Neural cell (in vitro differentiated cells): Measurements from ENCODE around the gene ZDHHC21. TPM values are rescaled to one million over a fixed set of nuclear protein-coding genes. Genes with fewer than 3 reads are reported as not detected.
A peak's percentile ranks its signal among the peaks of the same experiment; 100 is the strongest.

Experiments
- H2AFZ ChIP-seq: fragments of 200-600, 300-800 bp; sonication (generic), shearing (Covaris generic); 2 replicates; pipeline ENCODE4 v1.6.0; 2014; ENCODE audit warnings: low read depth, mild to moderate bottlenecking, antibody characterized with exemption, low read length, moderate library complexity
- H3F3A ChIP-seq: fragments of 200-600 bp; shearing (Covaris generic); 2 replicates; pipeline ENCODE4 v1.6.1; 2016; ENCODE audit warnings: mild to moderate bottlenecking, moderate library complexity, mixed read lengths, antibody characterized with exemption, low read length; ENCODE audit not compliant: insufficient read depth, poor library complexity, severe bottlenecking
- H3K27ac ChIP-seq: fragments of 200-600, 300-800 bp; sonication (generic), shearing (Covaris generic); 2 replicates; pipeline ENCODE4 v1.5.1; 2014; ENCODE audit warnings: mild to moderate bottlenecking, low read length, moderate library complexity
- H3K27me3 ChIP-seq: fragments of 300-800, 200-600 bp; sonication (generic), shearing (Covaris generic); 2 replicates; pipeline ENCODE4 v1.6.0; 2014; ENCODE audit warnings: mild to moderate bottlenecking, low read depth, low read length, moderate library complexity; ENCODE audit not compliant: insufficient read depth
- H3K36me3 ChIP-seq: fragments of 300-800, 200-600 bp; sonication (generic), shearing (Covaris generic); 2 replicates; pipeline ENCODE4 v1.5.1; 2014; ENCODE audit warnings: mild to moderate bottlenecking, antibody characterized with exemption, low read length, moderate library complexity; ENCODE audit not compliant: insufficient read depth
- H3K4me2 ChIP-seq: fragments of 300-800, 200-600 bp; sonication (generic), shearing (Covaris generic); 2 replicates; pipeline ENCODE4 v1.6.0; 2014; ENCODE audit warnings: mild to moderate bottlenecking, low read length
- H3K4me3 ChIP-seq: fragments of 300-800, 200-600 bp; sonication (generic), shearing (Covaris generic); 2 replicates; pipeline ENCODE4 v1.5.1; 2014; ENCODE audit warnings: mild to moderate bottlenecking, low read length, moderate library complexity
- H3K79me2 ChIP-seq: fragments of 200-600 bp; shearing (Covaris generic); replicated peaks from 2 replicates; pipeline ENCODE4 v1.6.0; 2014; ENCODE audit warnings: mild to moderate bottlenecking, low read length, moderate library complexity; ENCODE audit not compliant: insufficient read depth
- H3K9ac ChIP-seq: fragments of 300-800, 200-600 bp; sonication (generic), shearing (Covaris generic); 2 replicates; pipeline ENCODE4 v1.6.1; 2016; ENCODE audit warnings: mild to moderate bottlenecking, low read length, mixed read lengths
- H3K9me2 ChIP-seq: fragments of 200-600 bp; shearing (Covaris generic); 2 replicates; pipeline ENCODE4 v1.6.1; 2016; ENCODE audit warnings: mild to moderate bottlenecking, low read length, mixed read lengths; ENCODE audit not compliant: insufficient read depth
- H3K9me3 ChIP-seq: fragments of 200-600, 300-800 bp; sonication (generic), shearing (Covaris generic); 2 replicates; pipeline ENCODE4 v1.6.1; 2016; ENCODE audit warnings: mild to moderate bottlenecking, mixed run types, low read length, moderate library complexity, mixed read lengths
- H4K20me1 ChIP-seq: fragments of 200-600 bp; shearing (Covaris generic); 2 replicates; pipeline ENCODE4 v1.6.1; 2016; ENCODE audit warnings: mild to moderate bottlenecking, mixed run types; ENCODE audit not compliant: insufficient read depth
- CTCF ChIP-seq: fragments of 450-650 bp; IDR thresholded peaks from 2 replicates; pipeline ENCODE4 v1.5.1; 2014; ENCODE audit warnings: antibody characterized with exemption, mild to moderate bottlenecking, moderate library complexity; ENCODE audit not compliant: poor library complexity, severe bottlenecking
- EP300 ChIP-seq: fragments of 450-650 bp; conservative IDR thresholded peaks from 2 replicates; pipeline ENCODE4 v1.6.1; 2014; ENCODE audit warnings: antibody characterized with exemption, mild to moderate bottlenecking, moderate library complexity; ENCODE audit not compliant: poor library complexity, severe bottlenecking
- EZH2 ChIP-seq: fragments of 200-600, 300-800 bp; shearing (Covaris generic), sonication (generic); IDR thresholded peaks from 2 replicates; pipeline ENCODE4 v1.6.1; 2014; ENCODE audit warnings: antibody characterized with exemption, low read length, borderline replicate concordance, mild to moderate bottlenecking; ENCODE audit not compliant: insufficient read depth, poor library complexity, severe bottlenecking
- MXI1 ChIP-seq: fragments of 450-650 bp; conservative IDR thresholded peaks from 2 replicates; pipeline ENCODE4 v1.6.1; 2014; ENCODE audit warnings: antibody characterized with exemption, mild to moderate bottlenecking; ENCODE audit not compliant: poor library complexity, severe bottlenecking
- POLR2AphosphoS5 ChIP-seq: IDR thresholded peaks from 2 replicates; pipeline ENCODE4 v1.6.1; 2012
- RAD21 ChIP-seq: fragments of 450-650 bp; conservative IDR thresholded peaks from 2 replicates; pipeline ENCODE4 v1.6.1; 2014; ENCODE audit warnings: antibody characterized with exemption, mild to moderate bottlenecking, moderate library complexity
- SMC3 ChIP-seq: fragments of 450-650 bp; conservative IDR thresholded peaks from 2 replicates; pipeline ENCODE4 v1.6.1; 2014; ENCODE audit warnings: antibody characterized with exemption, mild to moderate bottlenecking, moderate library complexity; ENCODE audit not compliant: poor library complexity
- TAF1 ChIP-seq: IDR thresholded peaks from 2 replicates; pipeline ENCODE4 v1.6.1; 2012; ENCODE audit warnings: low read depth
- polyA plus RNA-seq: library from polyadenylated mRNA; depleted of rRNA; stranded (reverse); fragments of >200 nt; gene quantifications from 2 replicates; pipeline ENCODE4 v1.2.3, GENCODE V29; 2014
- TF ChIP-seq, protein P1 (sequence below): IDR thresholded peaks from 2 replicates; pipeline ENCODE4 v1.6.1; 2012; ENCODE audit warnings: borderline replicate concordance

ZDHHC21 gene
- polyA plus RNA-seq, 1 donor from 2014 or later = 19.8 TPM

- Histone ChIP-seq H3K9me3 (peaks cover 3% of the 10 kb centered on the region), H4K20me1 (no peaks in the 10 kb centered on the region), H3F3A (no peaks in the 10 kb centered on the region), H3K4me3 (peak overlapping the region; percentile 14), H3K79me2 (no peaks in the 10 kb centered on the region), H3K9ac (no peak overlapping the region), H3K36me3 (no peaks in the 10 kb centered on the region), H2AFZ (no peak overlapping the region), H3K4me2 (no peak overlapping the region), H3K9me2 (no peaks in the 10 kb centered on the region), H3K27me3 (no peaks in the 10 kb centered on the region), H3K27ac (no peak overlapping the region)
- no peak for TF ChIP-seq MXI1
- TF ChIP-seq RAD21 = no peak
- peak; percentile 78 for TF ChIP-seq EP300
- TF ChIP-seq CTCF = no peak
- TF ChIP-seq TAF1 = no peak
- peak; percentile 46 for TF ChIP-seq POLR2AphosphoS5
- no peak for TF ChIP-seq EZH2
Observed at GRCh38 chr9:14627513-14627912, 65.7 kb downstream of the ZDHHC21 start.

DNA sequence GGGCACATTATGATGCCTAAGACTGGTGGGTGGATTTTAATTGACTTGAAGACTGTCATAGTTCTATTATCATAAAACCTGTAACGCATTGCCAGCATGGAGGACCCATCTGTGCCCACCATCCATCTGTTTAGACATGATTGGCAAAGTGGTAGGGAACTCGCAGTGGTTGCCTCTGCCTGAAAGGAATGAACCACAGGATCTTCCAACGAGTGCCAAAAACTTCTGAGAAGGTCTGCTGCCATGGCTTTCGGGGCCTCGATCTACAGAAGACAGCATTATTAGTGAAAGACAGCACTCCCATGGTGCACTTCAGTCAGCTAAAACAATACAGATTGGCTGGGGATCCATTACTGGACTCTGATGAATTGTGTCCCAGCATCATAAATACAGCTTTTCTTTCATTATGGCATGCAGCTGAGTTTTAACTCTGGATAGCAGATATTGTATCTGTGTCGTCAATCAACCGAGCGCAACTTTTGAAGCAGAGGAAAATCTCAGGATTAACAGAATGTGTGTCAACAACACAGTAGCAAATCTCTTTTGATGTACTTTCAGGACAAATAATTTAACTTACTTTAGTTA is 74.3 kb downstream of the ZDHHC21 start:
- H2AFZ ChIP-seq = no peak overlapping the region
- H3K9me2 ChIP-seq = no peaks in the 10 kb centered on the region
- no peak overlapping the region for H3K9ac ChIP-seq
- H3F3A ChIP-seq = no peaks in the 10 kb centered on the region
- no peaks in the 10 kb centered on the region for H3K36me3 ChIP-seq
- no peak overlapping the region for H3K4me3 ChIP-seq
- H3K27ac ChIP-seq = no peak overlapping the region
- no peak for TF ChIP-seq EZH2
- TF ChIP-seq, protein P1, sequence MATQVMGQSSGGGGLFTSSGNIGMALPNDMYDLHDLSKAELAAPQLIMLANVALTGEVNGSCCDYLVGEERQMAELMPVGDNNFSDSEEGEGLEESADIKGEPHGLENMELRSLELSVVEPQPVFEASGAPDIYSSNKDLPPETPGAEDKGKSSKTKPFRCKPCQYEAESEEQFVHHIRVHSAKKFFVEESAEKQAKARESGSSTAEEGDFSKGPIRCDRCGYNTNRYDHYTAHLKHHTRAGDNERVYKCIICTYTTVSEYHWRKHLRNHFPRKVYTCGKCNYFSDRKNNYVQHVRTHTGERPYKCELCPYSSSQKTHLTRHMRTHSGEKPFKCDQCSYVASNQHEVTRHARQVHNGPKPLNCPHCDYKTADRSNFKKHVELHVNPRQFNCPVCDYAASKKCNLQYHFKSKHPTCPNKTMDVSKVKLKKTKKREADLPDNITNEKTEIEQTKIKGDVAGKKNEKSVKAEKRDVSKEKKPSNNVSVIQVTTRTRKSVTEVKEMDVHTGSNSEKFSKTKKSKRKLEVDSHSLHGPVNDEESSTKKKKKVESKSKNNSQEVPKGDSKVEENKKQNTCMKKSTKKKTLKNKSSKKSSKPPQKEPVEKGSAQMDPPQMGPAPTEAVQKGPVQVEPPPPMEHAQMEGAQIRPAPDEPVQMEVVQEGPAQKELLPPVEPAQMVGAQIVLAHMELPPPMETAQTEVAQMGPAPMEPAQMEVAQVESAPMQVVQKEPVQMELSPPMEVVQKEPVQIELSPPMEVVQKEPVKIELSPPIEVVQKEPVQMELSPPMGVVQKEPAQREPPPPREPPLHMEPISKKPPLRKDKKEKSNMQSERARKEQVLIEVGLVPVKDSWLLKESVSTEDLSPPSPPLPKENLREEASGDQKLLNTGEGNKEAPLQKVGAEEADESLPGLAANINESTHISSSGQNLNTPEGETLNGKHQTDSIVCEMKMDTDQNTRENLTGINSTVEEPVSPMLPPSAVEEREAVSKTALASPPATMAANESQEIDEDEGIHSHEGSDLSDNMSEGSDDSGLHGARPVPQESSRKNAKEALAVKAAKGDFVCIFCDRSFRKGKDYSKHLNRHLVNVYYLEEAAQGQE = no peak
- no peak for TF ChIP-seq EP300
- TF ChIP-seq POLR2AphosphoS5 = no peak
- TF ChIP-seq SMC3 = no peak
- no peak for TF ChIP-seq MXI1
- no peak for TF ChIP-seq CTCF
- no peak for TF ChIP-seq RAD21
- TF ChIP-seq TAF1 = no peak
- no peaks in the 10 kb centered on the region for H4K20me1 ChIP-seq
- no peaks in the 10 kb centered on the region for H3K27me3 ChIP-seq
- no peaks in the 10 kb centered on the region for H3K9me3 ChIP-seq
- H3K79me2 ChIP-seq = no peaks in the 10 kb centered on the region
- no peak overlapping the region for H3K4me2 ChIP-seq
